NCI-H774 (cell line): ENCODE data around the gene ATR.
"Not testable (repeated sequence)": the region's sequence is repeated elsewhere in the genome, so short reads cannot be mapped to it uniquely, and the experiment has no call there.

Source experiments
- DNase-seq: peaks from one replicate; lab custom pipeline; 2025; lab: John Stamatoyannopoulos, UW

ATR gene

DNA sequence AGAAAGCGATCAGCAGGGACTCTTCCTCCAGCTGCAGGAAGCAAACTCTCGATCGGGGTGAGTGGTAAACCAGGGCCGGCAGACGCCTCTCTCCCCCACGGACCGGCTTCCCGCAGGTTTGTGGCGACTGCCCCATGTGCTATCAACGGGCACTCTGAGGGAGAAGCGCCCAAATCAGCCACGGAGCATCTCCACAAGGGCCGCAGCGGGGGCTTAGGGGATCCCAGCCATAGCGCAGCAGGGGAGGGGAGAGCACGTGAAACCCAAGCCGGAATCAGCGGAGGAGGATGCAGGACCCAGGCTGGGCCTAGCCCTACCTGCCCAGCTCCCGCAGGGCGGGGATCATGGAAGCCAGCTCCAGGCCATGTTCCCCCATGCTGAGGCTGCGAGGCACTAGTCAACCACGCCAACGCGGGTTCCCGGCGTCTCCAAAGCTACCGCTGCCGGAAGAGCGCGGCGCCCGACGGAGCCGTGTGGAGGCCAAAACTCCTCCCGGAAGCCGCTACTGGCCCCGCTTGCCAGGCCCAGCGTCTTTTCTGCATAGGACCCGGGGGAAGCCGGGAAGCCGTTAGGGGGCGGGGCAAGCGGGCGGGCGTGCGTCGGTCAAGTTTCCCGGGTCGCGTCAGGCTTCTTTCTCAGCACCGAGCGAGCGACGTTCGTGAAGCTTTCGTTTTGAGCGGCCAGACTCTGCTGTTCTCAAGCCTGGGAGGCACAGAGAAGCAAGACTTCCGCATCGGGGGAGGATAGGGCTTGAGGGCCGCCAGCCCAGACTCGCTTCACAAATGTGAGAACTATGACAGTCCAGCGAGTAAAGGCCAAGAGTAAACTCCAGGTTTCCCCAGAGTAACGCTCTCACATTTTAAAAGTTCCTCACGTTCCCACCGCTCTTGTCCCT, at the start of gene ATR:
TSS of gene ATR (minus strand) at position 405 of the 895 bp plus-strand sequence. CDS start at position 376, 29 bp downstream.
- DNase-seq, result peak; percentile 94

DNA sequence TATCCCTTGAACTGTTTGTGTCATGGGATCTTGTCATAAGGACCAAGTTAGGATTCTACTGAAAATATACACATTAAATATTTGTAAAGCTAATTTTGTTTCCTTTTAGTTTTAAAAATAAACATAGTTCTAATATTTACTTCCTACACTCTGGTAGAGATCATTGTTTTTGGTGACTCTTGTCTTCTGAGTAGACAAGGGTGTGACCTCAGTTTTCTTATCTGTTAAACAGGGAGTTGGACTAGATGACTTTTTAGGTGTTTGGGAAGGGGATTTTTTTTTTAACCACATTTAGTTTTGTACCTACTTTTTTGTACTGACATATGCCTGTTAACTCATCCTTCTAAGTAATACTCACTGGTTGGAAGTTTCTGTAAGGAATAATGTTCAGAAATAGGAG, 48.4 kb upstream of the ATR start:
- DNase-seq, result no peak

DNA sequence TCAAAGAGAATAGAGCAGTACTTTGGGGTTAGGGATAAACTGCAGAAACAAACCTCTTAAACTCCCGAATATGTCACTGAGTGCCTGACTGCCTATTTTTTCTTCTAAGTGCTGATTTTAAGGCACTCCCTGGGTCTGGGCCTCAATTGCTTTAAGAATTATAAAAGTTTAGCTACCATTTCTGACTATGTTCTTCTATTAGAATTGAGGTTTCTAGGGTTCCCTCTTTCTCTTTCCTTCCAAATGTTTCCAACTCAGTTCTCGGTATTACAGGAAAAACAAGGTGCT, 46.6 kb upstream of the ATR start:
- no peak for DNase-seq

DNA sequence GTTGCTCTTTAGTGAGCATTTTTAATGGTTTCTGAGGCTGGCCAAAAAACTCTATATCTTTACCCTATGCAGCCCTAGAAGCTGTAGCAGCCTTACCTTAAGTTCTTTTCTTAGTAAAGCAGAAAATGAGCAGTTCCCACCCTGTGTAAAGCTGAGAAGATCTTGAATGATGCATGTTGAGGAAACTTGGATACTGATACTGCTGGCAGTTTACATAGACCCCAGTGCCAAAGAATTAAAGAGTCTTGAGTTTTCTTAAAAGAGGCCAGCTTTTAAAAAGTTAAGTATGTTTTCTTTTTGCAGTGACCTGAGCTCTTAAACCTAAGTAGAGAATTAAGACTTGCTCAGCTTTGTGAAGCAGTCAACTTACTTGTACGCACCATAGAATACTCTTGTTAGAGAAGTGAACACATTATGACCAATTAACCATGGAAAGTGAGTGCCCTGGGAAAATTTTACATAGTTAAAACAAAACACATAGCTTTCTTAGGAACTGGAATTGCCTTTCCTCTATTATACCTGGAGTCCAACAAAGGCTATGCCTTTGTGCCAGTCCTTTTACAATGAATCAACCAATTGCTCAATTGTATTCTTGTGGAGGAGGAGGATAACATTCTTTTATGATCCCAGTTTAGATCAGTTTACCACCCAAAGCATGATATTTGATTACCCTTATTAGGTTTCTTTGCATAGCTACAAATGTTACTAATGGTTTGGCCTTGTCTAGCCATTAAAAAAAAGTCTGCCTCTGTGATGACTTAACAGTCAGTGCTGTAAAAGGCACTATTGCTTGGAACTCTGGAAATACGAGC, 46.0 kb upstream of the ATR start:
- no peak for DNase-seq

DNA sequence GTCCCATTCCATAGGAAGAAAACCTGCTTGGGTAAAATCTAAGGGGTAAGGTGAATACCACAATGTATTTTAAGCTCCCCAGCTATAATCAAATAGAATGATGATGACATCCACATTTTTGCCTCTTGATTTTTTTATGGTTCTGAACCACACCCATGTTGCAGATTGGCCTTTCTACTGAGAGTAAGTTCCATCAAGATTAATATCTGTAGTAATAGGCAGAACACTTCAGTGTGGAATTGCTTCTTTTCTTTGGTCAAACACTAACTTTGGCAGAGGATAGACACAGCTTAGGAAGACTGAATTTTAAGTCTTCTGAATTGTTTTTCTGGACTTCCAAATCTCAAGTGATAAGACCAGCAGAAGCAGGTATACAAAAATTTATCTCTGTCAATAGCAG, 44.7 kb upstream of the ATR start:
- DNase-seq, result no peak

DNA sequence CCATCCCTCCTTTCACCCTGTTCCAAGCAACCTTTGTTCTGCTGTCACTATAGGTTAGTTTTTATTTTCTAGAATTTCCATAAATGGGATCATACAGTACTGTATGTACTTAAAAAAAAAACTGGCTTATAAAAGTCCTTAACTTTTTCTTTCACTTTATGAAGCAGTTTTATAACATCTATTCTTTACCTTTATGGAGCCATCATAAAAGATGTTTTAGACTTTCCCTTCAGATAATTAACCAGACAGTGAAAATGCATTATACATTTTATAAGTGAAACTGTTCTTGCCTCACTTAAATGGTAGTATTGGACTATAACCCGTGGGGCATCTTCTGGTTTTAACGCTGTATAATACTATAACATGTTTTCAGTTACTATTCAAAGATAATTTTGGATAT, 43.9 kb upstream of the ATR start:
- no peak for DNase-seq

DNA sequence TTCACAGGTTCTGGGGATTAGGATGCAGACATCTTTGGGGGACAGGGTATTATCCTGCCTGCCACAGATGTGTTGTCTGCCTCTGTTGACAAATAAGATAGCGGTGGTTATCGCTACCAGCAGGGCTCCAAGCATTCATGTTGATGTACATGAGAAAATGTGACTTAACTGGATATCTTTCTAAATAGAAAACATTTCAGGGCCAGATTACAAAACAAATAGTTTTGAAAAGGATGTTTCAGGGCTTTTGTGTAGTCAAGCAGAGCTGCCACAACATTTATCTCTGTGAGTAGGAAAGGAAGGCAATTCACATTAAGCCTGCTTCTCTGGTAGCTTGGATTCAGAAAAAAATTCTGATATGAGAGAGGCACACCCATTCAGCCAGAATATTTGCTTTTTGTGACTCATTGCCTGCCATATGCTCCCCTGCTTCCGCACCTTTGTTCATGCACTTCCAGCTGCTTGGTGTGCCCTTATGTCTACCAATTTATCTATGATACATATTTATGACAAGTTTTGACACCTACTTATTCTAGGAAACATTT, 40.5 kb upstream of the ATR start:
- peak; percentile 59 for DNase-seq

DNA sequence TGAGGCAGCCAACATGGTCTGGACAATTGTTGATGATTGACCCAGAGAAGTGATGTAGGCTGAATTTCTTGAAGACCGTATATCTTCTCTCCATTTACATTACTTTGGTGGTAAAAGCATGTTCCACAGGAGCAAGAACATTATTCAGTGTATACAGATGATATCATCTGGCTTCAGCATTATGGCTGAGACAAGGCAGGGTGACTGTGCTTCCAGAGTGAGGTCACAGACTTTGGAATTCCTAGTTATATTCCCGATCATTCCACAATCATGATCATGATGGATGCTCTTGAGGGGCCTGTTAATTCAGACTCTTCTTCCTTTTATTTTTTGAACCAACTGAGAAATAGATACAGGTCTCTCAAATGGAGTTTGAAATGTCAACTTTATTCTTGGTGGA, 36.6 kb upstream of the ATR start:
- DNase-seq, result no peak

DNA sequence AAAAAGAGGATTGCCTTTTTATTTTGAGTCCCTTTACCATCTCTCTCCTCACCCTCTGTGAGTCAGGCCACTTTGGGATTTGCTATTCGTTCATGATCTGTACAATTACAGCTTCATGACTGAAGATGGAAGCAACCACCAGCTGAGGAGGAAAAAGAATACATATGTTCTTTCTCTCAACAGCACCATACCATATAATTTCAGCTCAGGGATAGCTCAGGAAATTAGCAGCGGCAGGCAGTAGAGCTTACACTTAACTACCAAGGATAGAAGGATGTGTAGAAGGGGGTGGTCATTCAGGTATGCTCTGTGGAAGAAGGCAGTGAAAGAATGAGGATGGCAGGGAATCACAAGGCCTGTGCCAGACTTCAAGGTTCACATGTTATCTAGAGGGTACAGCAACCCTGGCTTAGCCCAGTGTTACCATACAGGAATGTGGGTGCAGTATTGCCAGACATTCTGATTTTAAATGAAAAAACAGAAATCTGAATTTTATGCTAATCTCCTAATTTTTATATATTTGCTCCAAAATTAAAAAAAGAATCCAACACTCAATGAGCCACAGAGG, 35.6 kb upstream of the ATR start:
- no peak for DNase-seq

DNA sequence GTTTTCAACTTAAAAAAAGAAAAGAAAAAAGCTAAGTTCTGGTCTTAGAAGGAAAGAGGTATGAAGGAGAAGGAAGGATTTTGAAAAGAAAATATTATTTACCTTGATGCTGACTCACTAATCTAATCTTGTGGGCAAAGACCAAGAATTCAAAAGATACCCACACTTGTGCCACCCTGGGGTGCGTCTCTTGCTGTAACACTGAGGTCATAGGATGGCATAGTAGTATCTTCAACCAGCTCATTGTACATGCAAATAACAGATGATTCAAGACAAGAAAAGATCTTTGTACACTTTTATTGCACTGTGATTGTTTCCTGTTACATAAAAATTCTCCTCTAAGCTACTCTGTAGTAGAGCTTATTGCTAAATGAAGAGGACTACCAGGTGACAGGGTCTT, 35.0 kb upstream of the ATR start:
- no peak for DNase-seq

DNA sequence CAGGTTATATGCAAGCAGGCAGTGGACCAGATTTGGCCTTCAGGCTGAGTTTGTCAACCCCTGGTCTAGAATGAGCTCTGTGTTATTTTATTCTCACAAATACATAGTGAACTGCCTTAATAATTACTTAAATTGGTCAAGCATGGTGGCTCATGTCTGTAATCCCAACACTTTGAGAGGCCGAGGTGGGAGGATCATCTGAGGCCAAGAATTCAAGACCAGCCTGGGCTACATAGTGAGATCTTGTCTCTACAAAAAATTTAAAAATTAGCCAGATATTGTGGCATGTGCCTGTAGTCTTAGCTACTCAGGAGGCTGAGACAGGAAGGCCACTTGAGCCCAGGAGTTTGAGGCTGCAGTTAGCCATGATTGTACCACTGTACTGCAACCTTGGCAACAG, 32.7 kb upstream of the ATR start:
- no peak for DNase-seq

DNA sequence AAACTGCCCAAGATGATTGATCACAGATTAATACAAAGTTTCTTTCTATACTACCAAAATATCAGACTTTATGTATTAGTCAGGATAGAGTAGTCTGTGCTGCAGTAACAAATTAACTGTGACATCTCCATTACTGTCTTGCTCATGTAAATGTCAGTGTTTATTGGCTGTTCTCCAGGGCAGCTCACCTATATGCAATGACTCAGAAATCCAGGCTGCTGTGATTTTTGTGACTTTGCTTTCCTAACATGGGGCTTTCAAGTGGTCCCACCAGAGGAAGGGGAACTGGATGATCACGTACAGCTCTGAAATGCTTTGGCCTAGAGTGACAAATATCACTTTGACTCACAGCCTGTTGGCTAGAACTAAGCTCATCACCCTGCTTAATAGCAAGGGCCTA, 30.6 kb upstream of the ATR start:
- no peak for DNase-seq

DNA sequence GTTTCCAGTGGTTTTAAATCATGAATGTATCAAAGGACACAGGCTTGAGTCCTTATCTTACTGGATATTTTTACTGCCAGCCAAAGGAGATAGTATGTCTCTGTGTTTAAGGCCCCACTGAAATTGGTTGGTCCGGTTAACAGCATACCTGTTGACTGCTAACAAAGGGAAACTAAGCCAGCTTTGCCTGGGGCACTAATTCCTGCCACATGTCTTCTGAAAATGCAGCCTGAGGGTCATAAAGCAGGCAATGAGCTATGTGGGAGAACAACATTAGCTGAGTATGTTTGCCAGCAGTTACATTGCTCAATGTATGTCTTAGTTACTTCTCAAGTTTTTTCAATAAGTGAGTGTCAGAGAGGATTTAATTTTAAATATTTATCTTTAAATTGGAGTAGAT, 30.1 kb upstream of the ATR start:
- no peak for DNase-seq

DNA sequence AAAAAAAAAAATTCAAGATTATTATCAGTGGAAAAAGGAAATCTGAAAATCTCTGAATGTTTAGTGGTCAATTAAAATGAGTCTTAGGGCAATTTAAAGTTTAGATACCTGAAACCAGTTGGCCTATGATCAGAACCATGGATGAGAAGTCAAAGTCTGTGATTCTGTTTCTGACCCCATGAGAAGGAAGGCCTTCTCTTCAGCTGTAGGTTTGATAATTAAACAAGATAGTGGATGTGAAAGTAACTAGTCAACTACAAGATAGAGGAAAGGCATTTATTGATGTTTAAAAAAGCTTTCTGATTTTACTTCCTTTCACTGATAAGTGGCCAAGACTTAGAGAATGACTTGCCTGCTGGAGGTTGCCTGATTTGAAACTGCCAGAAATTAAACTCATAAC, 26.4 kb upstream of the ATR start:
- no peak for DNase-seq

DNA sequence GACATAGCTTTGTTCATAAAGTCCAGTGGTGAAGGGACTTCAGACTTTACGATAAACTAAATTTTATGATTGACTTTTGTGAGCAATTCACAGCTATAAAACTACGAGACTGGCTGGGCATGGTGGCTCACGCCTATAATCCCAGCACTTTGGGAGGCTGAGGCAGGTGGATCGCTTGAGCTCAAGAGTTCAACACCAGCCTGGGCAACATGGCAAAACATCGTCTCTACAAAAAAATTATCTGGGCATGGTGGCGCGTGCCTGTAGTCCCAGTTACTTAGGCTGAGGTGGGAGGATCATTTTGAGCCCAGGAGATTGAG, 24.8 kb upstream of the ATR start:
- DNase-seq, result not testable (repeated sequence)

DNA sequence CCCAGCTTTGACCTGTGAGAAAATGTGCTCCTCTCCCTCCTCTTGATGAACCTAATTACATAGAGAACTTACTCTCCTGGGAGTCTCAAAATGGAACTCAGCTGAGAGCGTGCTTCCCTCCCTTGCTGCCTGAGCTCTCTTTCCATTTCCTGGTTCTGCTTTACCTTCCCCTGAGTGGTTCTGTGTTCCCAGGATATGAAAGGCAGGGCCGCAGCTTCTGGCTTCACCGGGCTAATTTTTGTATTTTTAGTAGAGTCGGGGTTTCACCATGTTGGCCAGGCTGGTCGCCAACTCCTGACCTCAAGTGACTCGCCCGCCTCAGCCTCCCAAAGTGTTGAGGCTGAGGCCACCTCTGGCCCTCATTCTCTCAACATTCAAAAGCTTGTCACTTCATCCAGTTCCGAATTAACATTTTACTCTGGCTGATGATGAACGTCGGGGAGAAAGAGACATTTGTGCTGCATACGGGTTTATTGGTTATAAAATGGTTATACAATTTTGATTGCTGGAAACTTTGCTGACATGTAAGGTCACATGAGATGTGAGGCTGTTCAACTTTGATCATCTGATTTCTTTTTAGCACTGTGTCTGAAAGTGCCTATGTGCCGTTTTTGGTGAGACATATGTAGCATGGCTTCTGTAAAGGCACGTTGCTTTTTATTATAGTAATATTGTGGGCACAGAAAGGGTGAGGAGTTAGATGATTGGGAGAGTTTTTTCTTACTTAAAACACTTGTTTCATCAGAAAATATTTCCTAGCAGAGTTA, 24.3 kb upstream of the ATR start:
- DNase-seq, result no peak

DNA sequence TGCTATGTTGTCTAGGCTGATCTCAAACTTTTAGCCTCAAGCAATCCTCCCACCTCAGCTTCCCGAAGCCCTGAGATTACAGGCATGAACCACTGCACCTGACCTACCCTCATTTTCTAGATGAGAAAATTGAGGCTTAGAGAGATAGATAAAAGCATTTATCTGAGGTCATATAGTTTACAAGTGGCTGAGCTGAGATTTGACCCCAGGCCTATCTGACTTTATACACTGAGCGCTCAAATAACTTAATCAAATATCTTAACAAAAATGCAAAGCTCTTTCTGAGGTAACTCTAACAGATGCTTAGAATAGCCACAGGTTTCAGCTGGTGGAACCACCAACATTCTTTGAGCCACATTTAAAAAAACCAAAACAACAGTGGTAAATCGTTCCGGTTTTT, 23.2 kb upstream of the ATR start:
- DNase-seq, result no peak

DNA sequence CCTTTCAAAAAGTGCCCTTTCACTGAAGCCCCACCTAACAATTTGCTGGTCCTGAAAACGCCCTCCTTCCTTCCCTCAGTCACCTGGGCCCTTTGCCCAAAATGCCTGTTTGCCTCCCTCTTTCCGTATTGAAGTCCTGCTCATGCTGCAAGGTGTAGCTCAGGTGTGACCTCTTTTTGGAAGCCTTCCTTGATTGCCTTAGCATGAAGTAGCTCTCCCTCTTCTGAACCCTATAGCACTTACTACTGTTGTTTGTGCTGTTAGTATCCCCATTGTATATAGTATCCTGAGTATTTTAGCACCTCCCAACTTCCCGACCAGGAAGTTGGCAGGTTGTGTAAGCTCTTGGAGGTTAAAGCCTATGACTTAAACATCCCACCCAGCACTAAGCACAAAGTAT, 19.4 kb upstream of the ATR start:
- no peak for DNase-seq

DNA sequence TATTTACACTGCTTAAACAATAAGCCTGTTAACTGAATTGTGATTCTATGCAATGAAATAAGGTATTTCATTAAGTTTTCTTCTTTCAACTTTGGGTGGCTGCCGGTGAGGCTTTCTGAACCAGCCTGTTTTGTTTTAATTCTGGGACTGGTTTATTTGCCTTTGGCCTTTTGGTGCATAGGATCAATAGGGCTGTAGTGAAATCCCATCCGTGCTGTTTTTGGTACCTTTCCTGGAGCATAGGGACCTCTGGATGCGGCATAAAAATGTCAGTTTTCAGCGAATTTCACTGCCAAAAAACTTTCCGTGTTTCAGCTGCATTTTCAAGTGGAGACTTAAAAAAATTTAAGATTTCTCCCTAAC, 18.2 kb upstream of the ATR start:
- DNase-seq, result no peak

DNA sequence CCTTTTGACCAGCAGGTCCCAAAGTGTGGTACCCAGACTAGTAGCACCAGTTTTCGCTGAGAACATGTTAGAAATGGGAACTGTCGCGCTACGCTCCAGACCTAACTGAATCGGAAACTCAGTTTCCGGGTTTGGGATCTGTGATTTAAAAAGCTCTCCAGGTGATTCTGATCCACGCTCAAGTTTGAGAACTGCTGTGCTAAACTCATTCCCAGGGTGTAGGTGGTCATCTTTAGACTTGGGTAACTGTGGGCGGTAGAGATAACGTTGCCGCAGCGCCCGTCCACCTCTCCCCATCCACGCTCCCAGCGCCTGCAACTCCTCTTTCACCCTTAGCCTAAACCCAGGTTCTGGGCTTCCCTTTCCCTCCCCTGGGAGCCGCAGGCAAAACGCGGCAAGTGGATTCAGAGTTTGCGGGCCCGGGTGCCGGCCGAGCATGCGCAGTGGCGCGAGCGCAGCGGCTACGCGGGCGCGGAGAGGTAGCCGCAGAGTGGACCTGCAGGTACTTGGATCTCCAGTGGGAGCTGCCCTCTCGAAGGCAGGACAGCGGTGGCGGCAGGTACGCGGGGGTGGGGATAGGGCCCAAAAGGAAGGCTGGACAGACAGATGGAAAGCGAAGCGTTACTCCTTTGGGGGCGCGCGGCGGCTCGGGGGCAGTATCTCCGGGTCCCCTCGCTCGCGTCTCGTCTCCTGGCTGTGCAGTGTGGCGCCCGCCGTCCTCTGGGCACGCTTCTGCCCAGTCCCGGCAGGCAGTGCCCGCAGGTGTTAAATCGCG, 17.6 kb upstream of the ATR start, which contains the start of gene PLS1:
TSS of gene PLS1 (plus strand) at position 443 of the 775 bp plus-strand sequence. CDS start 67,845 bp downstream, outside the sequence.
- peak; percentile 89 for DNase-seq

DNA sequence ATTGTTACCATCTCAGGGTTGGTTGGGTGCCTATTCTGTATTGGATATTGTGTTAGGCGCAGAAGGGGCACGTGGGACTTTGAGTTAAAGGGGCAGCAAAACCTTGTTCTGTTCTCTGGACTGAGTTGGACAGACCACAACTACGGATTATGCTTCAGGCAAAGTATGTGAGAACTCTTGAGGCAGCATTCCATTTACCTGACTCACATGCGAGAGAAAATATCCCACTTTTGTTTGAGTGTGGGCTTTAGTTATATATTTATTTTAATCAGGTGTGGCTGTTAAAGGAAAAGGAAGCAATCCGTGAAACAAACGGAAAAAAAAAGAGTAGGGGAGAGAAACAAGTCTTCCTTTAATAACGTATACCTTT, 17.0 kb upstream of the ATR start:
- no peak for DNase-seq

DNA sequence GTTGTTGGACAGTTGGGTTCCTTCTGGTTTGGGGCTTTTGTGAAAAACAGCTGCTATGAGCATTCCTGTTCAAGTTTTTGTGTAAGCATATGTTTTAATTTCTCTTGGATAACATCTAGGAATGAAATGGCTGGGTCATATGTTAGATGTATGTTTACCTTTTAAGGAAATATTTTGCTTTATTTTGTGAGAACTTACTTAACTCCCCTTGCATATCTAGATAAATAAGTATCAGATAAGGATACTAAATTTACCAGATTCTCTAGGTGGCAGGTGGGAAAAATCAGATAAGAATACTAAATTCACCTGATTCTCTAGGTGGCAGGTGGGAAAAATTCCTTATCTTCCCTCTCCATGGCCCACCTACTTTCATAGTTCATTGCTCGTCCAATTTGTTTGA, 16.6 kb upstream of the ATR start:
- DNase-seq, result no peak
